Stromal cell of bone marrow (primary cell): ENCODE data around the gene FOXB2.
"Not testable (repeated sequence)": the region's sequence is repeated elsewhere in the genome, so short reads cannot be mapped to it uniquely, and the experiment has no call there.

Experiments used
- DNase-seq: peaks from one replicate; pipeline ENCODE4 v3.0.0-alpha.2; 2012; ENCODE audit warnings: low read depth

FOXB2 gene

DNA sequence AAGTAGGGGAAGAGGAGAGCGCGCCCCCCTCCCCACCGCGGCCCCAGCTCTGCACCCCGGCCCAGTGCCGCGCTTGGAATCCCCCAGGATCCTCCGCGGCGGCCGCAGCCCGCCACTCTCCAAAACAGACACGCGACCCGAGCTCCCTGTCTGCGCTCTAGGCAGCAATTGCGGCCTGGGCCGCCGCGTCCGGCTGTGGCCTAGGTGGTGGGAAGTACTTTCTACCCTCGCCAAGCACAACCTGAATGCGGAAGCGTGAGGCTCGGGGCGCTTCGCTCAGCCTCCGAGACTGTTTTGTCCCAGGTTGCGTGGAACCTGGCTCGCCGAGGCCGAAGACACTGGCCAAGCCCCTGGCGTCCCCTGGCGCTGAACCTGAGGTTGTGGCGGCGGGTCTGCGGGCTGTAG is 3.3 kb upstream of the FOXB2 start:
- DNase-seq = no peak

DNA sequence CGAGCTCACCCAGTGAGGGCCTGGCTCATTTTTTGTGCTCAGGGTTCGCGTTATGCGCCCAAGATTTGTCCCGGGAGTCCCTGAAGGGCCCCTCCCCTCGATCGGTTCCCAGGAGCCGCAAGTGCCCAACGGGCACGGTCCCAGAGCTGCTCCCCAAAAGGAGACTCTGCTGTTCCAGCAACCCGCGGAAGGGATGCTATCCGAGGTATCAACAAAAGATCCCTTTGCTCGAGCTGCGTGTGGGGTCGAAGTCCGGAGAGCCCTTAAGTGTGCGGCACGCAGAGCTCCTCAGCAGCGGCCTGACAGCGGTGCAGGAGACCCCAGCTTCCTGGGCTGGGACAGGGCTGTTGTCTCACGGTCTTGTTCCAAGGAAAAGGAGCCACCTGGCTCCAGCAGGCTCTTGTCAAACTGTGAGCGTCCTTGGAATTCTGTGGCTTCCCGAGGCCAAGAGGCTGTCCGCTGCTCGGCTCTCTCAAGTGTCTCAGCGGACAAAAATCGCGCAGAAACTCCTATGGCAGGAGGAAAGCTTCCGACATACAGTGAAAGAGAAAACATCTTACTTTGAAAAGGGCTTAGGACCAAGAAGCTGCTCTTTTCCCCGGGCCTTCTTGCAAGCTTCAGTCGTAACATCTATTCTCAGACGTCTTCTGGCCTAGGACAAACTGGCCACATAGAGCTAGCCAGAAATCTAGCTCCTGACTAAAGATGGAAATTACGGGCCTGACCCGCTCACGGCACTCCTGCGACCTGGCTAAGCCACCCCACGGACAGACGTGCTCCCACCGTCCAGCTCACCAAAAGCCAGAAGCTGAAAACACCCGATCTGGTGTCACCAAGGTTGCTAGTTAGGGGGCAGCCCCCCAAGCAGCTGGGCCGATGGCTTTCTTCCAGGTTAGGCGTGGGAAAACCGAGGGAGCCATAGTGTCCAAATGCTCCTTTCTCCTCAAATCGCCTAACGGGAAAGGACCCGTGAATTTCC is 2.6 kb upstream of the FOXB2 start:
- DNase-seq = no peak

DNA sequence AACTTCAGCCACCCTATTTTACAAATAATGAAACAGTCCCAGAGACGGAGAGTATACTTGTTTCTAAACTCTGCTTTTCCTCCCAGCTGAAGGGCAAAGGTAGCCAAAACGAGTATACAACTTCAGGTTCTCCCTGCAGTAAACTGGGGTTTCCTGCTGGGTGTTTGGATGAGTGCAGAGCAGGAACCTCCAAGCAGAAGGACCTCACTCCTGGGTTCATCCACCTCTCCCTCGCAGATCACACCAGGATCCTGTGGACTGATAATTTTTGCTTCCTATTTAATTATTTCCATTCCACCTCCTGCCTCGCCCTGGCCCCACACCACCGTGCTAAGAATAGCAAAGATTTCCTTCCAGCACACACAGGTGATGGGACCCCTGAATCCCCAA is 2.0 kb upstream of the FOXB2 start:
- DNase-seq = no peak

DNA sequence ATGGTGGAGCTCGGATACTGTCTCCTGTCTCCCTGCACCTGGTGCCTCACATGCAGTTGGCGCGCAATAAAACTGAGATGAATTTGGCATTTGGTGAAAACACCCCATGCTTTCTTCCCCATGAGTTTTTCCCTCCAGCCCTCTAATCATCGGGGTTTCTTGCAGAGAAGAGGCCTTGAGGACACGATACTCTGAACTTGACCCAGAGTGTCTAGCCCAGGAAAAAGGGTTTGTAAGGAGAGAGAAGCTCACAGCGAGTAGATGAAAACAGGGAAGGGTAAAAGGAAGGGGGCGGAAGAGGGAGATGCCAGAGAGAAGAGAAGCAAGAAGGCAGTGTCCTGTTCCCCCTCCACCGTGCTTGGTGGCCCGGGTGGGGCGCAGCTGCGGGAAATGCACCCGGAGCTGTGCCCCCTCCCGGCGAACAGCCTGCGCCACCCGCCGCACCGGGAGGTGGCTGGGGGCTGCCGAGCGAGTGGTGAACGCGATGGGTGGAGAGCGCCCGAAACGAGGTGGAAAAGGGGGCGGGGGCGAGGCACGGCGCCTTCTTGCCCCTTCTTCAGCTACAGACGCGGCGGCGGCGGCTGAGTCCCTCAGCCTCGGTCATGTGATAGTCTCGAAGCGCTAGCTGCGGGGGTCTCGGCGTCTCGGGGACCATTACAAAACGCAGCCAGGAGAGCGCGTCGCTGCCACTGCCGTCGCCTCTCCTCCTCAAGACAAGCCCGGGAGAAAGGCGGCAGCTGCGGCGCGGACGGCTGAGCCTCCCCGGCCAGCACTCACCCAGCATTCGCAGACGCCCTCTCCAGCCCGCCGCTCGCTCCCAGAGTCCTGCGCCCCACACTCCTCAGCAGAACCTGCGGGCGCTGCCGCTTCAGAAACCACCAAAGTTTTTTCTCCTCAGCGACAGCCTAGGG is 1.1 kb upstream of the FOXB2 start:
- DNase-seq = no peak

DNA sequence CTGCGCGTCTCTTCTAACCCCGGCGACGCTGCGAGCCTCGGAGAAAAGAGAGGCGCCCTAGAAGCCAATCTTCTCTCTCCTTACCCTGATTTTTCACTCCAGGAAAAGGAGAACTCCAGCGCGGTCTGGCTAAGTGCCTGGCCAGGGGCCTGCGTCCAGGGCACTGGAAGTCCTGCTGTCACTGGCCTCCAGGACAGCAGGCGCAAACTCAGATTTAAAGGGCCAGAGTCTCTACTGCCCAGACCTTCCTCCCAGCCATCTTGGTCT is 553 bp upstream of the FOXB2 start:
- DNase-seq = no peak

DNA sequence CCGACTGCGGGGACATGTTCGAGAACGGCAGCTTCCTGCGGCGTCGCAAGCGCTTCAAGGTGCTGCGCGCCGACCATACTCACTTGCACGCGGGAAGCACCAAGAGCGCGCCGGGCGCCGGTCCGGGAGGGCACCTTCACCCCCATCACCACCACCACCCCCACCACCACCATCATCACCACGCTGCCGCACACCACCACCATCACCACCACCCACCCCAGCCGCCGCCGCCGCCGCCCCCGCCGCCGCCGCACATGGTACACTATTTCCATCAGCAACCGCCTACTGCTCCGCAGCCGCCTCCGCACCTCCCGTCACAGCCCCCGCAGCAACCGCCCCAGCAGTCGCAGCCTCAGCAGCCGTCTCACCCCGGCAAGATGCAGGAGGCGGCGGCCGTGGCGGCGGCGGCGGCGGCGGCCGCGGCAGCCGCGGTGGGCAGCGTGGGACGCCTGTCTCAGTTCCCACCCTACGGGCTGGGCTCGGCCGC is 514 bp downstream of the FOXB2 start:
- no peak for DNase-seq

DNA sequence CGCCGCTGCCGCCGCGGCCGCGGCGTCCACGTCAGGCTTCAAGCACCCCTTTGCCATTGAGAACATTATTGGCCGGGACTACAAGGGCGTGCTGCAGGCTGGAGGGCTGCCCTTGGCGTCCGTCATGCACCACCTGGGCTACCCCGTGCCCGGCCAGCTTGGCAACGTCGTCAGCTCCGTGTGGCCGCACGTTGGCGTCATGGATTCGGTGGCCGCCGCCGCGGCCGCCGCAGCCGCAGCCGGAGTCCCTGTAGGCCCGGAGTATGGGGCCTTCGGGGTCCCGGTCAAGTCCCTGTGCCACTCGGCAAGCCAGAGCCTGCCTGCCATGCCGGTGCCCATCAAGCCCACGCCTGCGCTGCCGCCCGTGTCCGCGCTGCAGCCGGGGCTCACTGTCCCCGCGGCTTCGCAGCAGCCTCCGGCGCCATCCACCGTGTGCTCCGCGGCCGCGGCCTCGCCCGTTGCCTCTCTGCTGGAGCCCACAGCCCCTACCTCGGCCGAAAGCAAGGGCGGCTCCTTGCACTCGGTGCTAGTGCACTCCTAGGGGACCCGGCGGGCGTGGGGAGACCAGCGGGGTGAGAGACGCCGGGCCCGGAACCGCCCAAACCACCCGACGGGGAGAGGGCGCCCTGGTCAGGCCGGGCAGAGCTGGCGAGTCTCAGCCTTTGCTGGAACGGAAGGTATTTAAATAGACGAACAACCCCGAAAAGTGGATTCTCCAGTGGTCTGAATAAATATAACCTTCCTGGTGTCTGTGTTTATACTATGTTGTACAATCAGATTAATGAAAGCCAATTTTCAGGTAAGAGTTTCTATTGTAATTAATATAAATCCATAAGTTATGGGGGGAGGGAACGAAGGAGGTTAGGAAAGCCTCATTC is 1.2 kb downstream of the FOXB2 start:
- DNase-seq = no peak

DNA sequence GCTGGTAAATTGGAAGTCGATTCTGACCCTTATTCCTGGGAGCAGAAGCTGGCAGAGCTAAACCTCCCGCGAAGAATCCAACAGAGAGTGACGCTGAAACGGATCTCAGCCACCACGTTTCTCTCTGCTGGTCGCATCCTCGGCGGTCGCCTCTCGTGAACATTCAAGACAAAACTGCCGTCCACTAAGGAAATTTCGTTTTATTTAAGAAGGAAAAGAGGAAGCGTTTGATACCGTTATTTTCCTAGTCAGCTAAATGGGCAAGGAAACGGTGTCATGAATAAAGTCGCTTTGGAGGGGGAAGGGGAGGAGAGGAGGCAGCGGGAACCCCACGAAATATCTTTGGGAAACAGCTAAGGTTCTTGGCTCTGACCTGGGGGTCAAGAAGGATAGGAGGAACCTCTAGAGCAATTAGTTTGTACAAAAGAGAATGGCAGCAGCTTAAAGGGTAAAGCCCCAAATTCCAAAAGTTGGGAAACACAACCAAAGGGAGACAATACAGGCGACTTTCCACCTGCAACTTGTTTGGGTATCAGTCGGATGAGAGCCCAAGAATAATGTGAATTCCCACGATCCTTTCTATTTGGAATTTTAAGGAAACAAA is 1.9 kb downstream of the FOXB2 start:
- DNase-seq = no peak

DNA sequence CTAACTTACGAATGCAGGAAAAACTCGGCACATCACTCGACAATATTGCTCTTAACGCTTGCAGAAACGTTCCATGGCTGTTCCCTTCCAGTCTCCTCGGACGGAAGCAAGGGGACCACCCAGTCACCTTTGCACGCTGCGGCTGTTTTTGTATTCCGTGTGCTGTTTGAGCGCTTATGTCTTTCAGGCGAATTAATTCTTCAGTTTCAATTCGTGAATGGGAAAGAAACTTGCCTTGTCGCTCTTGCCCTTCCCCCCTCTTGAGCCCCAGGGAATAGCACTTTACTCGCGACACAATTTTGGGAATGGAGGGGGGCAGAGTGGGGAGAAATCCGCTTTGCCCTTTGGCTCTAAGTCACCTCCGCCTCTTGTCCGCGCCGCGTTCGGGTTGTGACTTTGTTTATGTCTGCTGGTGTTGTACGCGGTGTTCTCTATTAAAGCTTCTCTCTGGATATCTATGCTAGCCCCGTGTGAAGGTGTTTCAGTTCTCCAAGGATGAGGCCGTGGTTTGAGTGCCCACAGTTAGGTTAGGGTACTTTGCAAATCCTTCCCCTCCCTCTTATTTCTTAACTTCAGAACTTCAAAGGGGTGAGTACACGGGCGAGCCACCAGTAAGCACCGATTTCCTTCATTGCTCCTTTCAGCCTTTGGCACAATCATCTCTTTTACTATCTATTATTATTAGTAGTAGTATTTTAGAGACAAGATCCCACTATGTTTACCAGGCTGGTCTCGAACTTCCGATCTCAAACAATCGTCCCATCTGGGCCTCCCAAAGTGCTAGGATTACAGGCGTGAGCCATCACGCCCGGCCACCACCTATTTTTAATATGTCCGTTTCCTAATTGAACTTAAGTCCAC is 2.7 kb downstream of the FOXB2 start:
- DNase-seq = no peak

DNA sequence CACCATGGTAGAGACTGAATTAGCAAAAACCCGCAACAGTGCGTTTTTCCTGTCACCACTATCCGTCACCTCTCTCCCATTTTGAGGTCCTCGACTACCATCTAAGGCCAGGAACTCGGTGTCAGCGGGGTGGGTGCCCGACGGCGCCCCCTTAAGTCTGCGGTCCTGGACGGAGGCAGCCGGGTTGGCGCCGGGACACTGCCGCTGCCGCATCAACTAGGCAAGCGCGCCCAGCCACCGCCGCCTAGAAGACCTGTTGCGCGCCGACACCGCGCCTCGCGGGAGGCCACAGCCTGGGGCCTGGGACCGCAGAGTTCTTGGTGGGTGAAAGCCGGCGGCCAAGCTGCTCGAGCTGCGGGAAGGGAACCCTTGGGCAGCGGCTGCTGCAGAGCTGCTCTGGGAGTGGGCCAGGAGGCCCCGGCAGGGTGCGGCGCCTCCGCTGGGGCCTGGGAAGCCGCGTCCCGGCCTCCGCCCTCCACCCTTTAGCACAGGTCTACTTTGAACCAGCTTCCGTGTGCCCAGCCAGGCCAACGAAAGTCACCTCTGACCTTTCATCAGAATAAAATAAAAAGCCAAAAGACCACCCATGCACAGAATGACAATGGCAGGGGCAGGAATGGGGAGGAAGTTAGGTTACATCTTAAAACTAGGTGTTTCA is 3.5 kb downstream of the FOXB2 start:
- DNase-seq = no peak

DNA sequence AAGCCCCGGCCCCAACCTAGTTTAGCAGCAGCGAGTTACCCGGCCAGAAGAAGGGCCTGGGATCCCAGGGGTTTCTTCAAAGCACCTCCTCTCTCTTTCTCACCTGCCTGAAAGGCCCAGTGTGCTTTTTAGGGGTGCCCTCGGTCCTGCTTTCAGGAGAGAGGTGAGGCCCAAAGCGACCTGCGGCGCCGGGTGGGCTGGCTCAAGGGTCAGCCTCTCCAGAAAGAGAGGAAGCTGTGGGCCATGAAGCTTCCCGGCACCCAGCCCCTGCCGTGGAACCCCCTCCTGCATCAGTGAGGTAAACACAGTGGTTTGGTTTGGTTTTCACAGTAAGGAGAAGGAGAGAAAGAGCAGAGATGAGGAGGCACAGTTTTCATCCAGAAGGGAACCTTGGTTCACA is 4.3 kb downstream of the FOXB2 start:
- DNase-seq = no peak

DNA sequence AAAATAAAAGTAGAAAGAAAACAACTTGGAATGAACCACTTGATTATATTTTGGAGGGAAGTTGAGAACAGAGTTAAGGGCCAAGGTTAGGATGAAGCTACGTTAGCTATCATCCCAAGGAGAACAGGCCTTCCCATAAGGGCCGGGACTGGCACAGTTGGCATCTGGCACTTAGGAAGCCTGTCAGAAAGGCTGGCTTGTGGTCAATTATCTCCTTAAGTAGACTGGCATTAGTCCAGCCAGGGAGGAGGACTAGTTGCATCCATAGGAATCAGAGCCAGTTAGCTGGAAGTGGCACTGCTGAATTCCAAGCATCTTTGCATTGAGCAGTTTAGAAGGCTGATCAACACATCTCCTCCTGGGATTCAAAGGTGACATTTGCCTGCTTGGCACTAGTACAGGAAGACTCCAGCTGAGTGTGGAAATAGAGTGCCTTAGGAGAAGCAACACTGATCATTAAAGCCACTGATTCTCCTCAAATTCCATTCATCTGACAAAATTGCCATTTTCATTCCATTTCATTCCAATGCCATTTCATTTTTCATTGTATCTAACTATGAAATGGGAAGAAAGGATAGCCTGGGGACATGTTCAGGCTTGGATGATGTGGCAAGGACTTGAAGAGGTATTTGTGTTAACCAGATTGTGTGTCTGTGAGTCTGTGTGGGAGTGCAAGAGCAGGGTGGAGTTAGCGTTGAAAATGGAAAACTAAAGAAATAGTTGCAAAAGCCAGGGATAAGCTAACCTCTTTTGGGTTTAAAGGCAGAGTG is 5.5 kb downstream of the FOXB2 start:
- no peak for DNase-seq

DNA sequence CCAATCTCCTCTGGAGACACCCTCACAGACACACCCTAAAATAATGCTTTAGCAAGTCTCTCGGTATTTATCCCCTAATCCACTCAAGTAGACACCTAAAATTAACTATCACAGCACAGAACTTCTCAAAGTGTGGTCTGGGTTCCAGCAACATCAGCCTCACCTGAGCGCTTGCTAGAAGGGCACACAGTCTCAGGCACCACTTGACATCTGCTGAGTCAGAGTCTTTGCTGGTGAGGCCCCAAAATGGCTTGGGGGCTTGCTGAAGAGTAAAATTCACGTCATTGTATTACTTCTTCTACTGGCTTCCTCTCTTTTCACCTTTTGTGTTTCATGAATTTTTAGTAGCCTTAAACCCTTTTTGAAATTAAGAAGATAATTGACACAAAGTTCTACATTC is 9.0 kb downstream of the FOXB2 start:
- DNase-seq = no peak

DNA sequence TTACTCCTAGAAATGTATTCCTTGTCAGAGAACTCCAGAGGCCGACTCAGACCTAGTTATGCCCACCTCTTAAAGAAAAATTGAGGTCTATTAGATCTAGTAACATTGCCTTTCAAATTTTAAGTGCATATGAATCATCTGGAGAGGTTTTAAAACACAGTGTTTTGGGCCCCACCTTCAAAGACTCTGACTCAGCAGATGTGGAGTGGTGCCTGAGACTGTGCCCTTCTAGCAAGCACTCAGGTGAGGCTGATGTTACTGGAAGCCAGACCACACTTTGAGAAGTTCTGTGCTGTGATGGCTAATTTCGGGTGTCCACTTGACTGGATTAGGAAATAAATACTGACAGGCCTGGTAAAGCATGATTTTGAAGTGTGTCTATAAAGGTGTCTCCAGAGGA is 10.6 kb downstream of the FOXB2 start:
- no peak for DNase-seq

DNA sequence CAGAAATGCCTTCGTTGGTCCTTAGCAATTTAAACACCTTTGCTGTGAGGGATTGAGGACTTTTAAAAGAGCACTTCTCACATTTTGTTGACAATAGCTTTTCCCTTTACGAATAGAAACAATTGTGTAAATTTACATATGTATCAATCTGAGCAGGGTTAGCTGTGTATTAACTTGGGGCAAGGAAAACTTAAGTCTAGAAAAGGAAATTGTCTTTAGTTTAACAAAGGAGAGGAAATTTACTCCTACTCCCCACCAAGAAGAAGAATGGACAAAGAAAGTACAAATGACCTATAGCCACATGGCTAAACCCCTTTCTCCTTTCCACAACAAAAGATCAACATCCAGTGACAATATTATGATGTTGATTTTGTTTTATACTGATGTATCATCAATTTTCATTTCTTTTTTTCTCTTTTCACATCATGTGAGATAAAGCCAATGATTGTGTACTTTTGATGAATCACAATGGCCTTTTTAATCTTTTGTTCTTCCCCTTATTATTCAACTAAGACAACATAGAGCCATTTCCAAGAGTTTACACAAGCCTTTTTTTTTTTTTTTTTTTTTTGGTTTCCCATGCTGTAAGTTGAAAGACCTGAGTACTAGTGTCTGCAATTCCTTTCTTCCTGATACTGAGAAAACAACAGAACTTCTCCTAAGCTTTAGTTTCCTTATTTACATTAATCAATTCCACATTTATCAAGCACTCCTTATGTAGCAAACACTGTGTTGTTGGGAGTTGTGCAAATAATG is 19.0 kb downstream of the FOXB2 start:
- no peak for DNase-seq

DNA sequence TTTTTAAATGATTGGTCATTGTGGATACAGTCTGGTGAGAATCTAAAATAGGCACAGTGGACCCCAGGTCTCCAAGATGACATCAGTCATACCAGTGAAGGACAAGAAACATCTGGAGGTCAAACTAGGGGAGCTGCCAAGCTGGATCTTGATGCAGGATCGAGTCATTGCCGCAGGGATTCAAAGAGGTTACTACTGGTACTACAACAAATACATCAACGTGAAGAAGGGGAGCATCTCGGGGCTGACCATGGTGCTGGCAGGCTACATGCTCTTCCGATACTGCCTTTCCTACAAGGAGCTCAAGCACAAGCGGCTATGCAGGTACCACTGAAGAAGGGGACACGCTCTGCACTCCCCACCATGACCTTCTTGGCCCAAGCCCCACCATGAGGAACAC is 20.9 kb downstream of the FOXB2 start:
- no peak for DNase-seq

DNA sequence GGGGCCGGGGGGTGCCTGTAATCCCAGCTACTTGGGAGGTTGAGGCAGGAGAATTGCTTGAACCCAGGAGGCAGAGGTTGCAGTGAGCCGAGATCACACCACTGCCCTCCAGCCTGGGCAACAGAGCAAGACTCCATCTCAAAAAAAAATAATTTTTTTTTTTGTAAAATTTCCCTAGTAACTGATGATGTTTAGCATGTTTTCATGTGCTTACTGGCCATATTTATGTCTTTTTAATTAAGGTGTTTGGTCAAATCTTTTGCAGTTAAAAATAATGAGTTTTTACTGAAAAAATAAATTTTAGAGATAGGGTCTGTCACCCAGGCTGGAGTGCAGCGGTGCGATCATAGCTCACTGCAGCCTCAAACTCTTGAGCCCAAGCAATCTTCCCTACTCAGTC is 24.3 kb downstream of the FOXB2 start:
- not testable (repeated sequence) for DNase-seq

DNA sequence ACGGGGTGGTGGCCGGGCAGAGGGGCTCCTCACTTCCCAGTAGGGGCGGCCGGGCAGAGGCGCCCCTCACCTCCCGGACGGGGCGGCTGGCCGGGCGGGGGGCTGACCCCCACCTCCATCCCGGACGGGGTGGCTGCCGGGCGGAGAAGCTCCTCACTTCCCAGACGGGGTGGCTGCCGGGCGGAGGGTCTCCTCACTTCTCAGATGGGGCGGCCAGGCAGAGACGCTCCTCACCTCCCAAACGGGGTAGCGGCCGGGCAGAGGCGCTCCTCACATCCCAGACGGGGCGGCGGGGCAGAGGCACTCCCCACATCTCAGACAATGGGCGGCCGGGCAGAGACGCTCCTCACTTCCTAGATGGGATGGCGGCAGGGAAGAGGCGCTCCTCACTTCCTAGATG is 41.2 kb downstream of the FOXB2 start:
- DNase-seq = not testable (repeated sequence)
